ENCODE data around the gene ST6GAL1.

- TF ChIP-seq POLR2A (IDR thresholded peaks at IDR 0.05) (no peak), CTCF (IDR thresholded peaks at IDR 0.05) (no peak)
Observed at GRCh38 chr3:186917512-186918312, 12.6 kb upstream of the ST6GAL1 start.

Data from heart left ventricle (tissue), 13 donors.